Measurements from ENCODE around the gene NAT8. TPM values are rescaled to one million over a fixed set of nuclear protein-coding genes. Genes with fewer than 3 reads are reported as not detected.
"Not testable (repeated sequence)": the region's sequence is repeated elsewhere in the genome, so short reads cannot be mapped to it uniquely, and the experiment has no call there.

NAT8 gene
- total and polyA plus RNA-seq, 7 experiments from 2014 or later, result not detected

- Histone ChIP-seq H3K36me3 (ENCODE audit: control insufficient read depth in 2 of 3, insufficient read depth in 3 of 3, low read length in 3 of 3) (no peaks in the 10 kb centered on the region), H3K27ac (ENCODE audit: low read depth, low read length) (no peak overlapping the region), H3K9me3 (ENCODE audit: control insufficient read depth in 2 of 3, low read length in 3 of 3) (no peaks in the 10 kb centered on the region), H3K4me3 (ENCODE audit: low read length) (no peak overlapping the region), H3K27me3 (ENCODE audit: control insufficient read depth in 2 of 2, insufficient read depth in 2 of 2, low read length in 2 of 2) (no peaks in the 10 kb centered on the region), H3K4me1 (ENCODE audit: control insufficient read depth in 2 of 2, insufficient read depth in 2 of 2, low read length in 2 of 2) (no peaks in the 10 kb centered on the region)
- peaks cover 0 to 29% (median 8%) of the 10 kb centered on the region in 11 donors for H3K9me3 Mint-ChIP-seq
- no peak overlapping the region for H3K27ac Mint-ChIP-seq
- CTCF ChIA-PET, result no interaction called here
- no peak for DNase-seq
- intact Hi-C loops (cut with micrococcal nuclease), result no loop called here
- H3K4me1 Mint-ChIP-seq, result no peaks in the 10 kb centered on the region
- POLR2A ChIA-PET, result no interaction called here
- peaks cover 0 to 16% (median 10%) of the 10 kb centered on the region in 5 donors for H3K36me3 Mint-ChIP-seq
- H3K4me3 Mint-ChIP-seq, result no peak overlapping the region
- no peak for ATAC-seq
- peaks cover 0 to 19% (median 13%) of the 10 kb centered on the region in 5 donors for H3K27me3 Mint-ChIP-seq
Measured at GRCh38 chr2:73638429-73638828, 3.8 kb downstream of the NAT8 start.

- H3K4me3 Mint-ChIP-seq; CTCF ChIA-PET; H3K36me3 ChIP-seq (ENCODE audit: control insufficient read depth in 2 of 3, insufficient read depth in 3 of 3, low read length in 3 of 3); H3K27ac Mint-ChIP-seq; H3K4me1 Mint-ChIP-seq; DNase-seq; H3K27me3 Mint-ChIP-seq; H3K9me3 ChIP-seq (ENCODE audit: control insufficient read depth in 2 of 3, low read length in 3 of 3); H3K4me1 ChIP-seq (ENCODE audit: control insufficient read depth in 2 of 2, insufficient read depth in 2 of 2, low read length in 2 of 2); POLR2A ChIA-PET; H3K4me3 ChIP-seq (ENCODE audit: low read length); intact Hi-C loops (cut with micrococcal nuclease); ATAC-seq; H3K27ac ChIP-seq (ENCODE audit: low read depth, low read length); H3K27me3 ChIP-seq (ENCODE audit: control insufficient read depth in 2 of 2, insufficient read depth in 2 of 2, low read length in 2 of 2): not testable (repeated sequence)
- peaks cover 0 to 15% (median 8%) of the 10 kb centered on the region in 5 donors for H3K36me3 Mint-ChIP-seq
- peaks cover 0 to 29% (median 8%) of the 10 kb centered on the region in 11 donors for H3K9me3 Mint-ChIP-seq
Measured at GRCh38 chr2:73636977-73637376, 5.2 kb downstream of the NAT8 start.

- Mint-ChIP-seq H3K36me3 (peaks cover 0 to 20% (median 15%) of the 10 kb centered on the region in 5 donors), H3K9me3 (peaks cover 0 to 25% (median 5%) of the 10 kb centered on the region in 11 donors)
- POLR2A ChIA-PET; H3K4me3 ChIP-seq (ENCODE audit: low read length); CTCF ChIA-PET; H3K9me3 ChIP-seq (ENCODE audit: control insufficient read depth in 2 of 3, low read length in 3 of 3); H3K36me3 ChIP-seq (ENCODE audit: control insufficient read depth in 2 of 3, insufficient read depth in 3 of 3, low read length in 3 of 3); H3K27ac Mint-ChIP-seq; H3K27me3 ChIP-seq (ENCODE audit: control insufficient read depth in 2 of 2, insufficient read depth in 2 of 2, low read length in 2 of 2); H3K4me3 Mint-ChIP-seq; H3K4me1 Mint-ChIP-seq; H3K27me3 Mint-ChIP-seq; intact Hi-C loops (cut with micrococcal nuclease); H3K27ac ChIP-seq (ENCODE audit: low read depth, low read length); H3K4me1 ChIP-seq (ENCODE audit: control insufficient read depth in 2 of 2, insufficient read depth in 2 of 2, low read length in 2 of 2): not testable (repeated sequence)
- peak; percentile 73 for ATAC-seq
- DNase-seq, result peak in 1 of 9 donors; percentile 8
Measured at GRCh38 chr2:73630662-73631266, 11.5 kb downstream of the NAT8 start.

- H3K36me3 ChIP-seq (ENCODE audit: control insufficient read depth in 2 of 3, insufficient read depth in 3 of 3, low read length in 3 of 3); ATAC-seq; POLR2A ChIA-PET; H3K27ac Mint-ChIP-seq; H3K27ac ChIP-seq (ENCODE audit: low read depth, low read length); H3K9me3 ChIP-seq (ENCODE audit: control insufficient read depth in 2 of 3, low read length in 3 of 3); H3K4me1 ChIP-seq (ENCODE audit: control insufficient read depth in 2 of 2, insufficient read depth in 2 of 2, low read length in 2 of 2); intact Hi-C loops (cut with micrococcal nuclease); DNase-seq; H3K4me3 Mint-ChIP-seq; H3K27me3 ChIP-seq (ENCODE audit: control insufficient read depth in 2 of 2, insufficient read depth in 2 of 2, low read length in 2 of 2); H3K4me3 ChIP-seq (ENCODE audit: low read length); CTCF ChIA-PET: not testable (repeated sequence)
- peaks cover 0 to 12% (median 0%) of the 10 kb centered on the region in 5 donors for H3K27me3 Mint-ChIP-seq
- peaks cover 0 to 25% (median 5%) of the 10 kb centered on the region in 11 donors for H3K9me3 Mint-ChIP-seq
- peaks cover 0 to 20% (median 15%) of the 10 kb centered on the region in 5 donors for H3K36me3 Mint-ChIP-seq
- peaks cover 0 to 11% (median 0%) of the 10 kb centered on the region in 7 donors for H3K4me1 Mint-ChIP-seq
Measured at GRCh38 chr2:73628493-73628892, 13.7 kb downstream of the NAT8 start.

- CTCF ChIA-PET; H3K9me3 ChIP-seq (ENCODE audit: control insufficient read depth in 2 of 3, low read length in 3 of 3); H3K27ac Mint-ChIP-seq; H3K27ac ChIP-seq (ENCODE audit: low read depth, low read length); H3K36me3 ChIP-seq (ENCODE audit: control insufficient read depth in 2 of 3, insufficient read depth in 3 of 3, low read length in 3 of 3); intact Hi-C loops (cut with micrococcal nuclease); ATAC-seq; POLR2A ChIA-PET; H3K4me3 ChIP-seq (ENCODE audit: low read length); DNase-seq; H3K4me3 Mint-ChIP-seq; H3K27me3 ChIP-seq (ENCODE audit: control insufficient read depth in 2 of 2, insufficient read depth in 2 of 2, low read length in 2 of 2); H3K4me1 ChIP-seq (ENCODE audit: control insufficient read depth in 2 of 2, insufficient read depth in 2 of 2, low read length in 2 of 2): not testable (repeated sequence)
- Mint-ChIP-seq H3K27me3 (peaks cover 0 to 17% (median 0%) of the 10 kb centered on the region in 5 donors), H3K9me3 (peaks cover 0 to 25% (median 7%) of the 10 kb centered on the region in 11 donors), H3K36me3 (peaks cover 0 to 24% (median 21%) of the 10 kb centered on the region in 5 donors), H3K4me1 (peaks cover 0 to 11% (median 0%) of the 10 kb centered on the region in 7 donors)
Measured at GRCh38 chr2:73626237-73626636, 16.0 kb downstream of the NAT8 start.

GRCh38 chr2:73624625-73625024 is 17.6 kb downstream of the NAT8 start:
- H3K27ac ChIP-seq (ENCODE audit: low read depth, low read length); H3K36me3 ChIP-seq (ENCODE audit: control insufficient read depth in 2 of 3, insufficient read depth in 3 of 3, low read length in 3 of 3); H3K27me3 ChIP-seq (ENCODE audit: control insufficient read depth in 2 of 2, insufficient read depth in 2 of 2, low read length in 2 of 2); DNase-seq; H3K4me1 Mint-ChIP-seq; POLR2A ChIA-PET; intact Hi-C loops (cut with micrococcal nuclease); H3K27ac Mint-ChIP-seq; H3K4me1 ChIP-seq (ENCODE audit: control insufficient read depth in 2 of 2, insufficient read depth in 2 of 2, low read length in 2 of 2); CTCF ChIA-PET; H3K4me3 ChIP-seq (ENCODE audit: low read length); ATAC-seq; H3K9me3 ChIP-seq (ENCODE audit: control insufficient read depth in 2 of 3, low read length in 3 of 3); H3K4me3 Mint-ChIP-seq: not testable (repeated sequence)
- peaks cover 0 to 24% (median 6%) of the 10 kb centered on the region in 11 donors for H3K9me3 Mint-ChIP-seq
- peaks cover 0 to 14% (median 0%) of the 10 kb centered on the region in 5 donors for H3K27me3 Mint-ChIP-seq
- H3K36me3 Mint-ChIP-seq, result peaks cover 0 to 26% (median 20%) of the 10 kb centered on the region in 5 donors

- POLR2A ChIA-PET; H3K9me3 ChIP-seq (ENCODE audit: control insufficient read depth in 2 of 3, low read length in 3 of 3); intact Hi-C loops (cut with micrococcal nuclease); H3K4me3 ChIP-seq (ENCODE audit: low read length); CTCF ChIA-PET; H3K4me3 Mint-ChIP-seq; H3K36me3 ChIP-seq (ENCODE audit: control insufficient read depth in 2 of 3, insufficient read depth in 3 of 3, low read length in 3 of 3); H3K27ac ChIP-seq (ENCODE audit: low read depth, low read length); H3K27me3 ChIP-seq (ENCODE audit: control insufficient read depth in 2 of 2, insufficient read depth in 2 of 2, low read length in 2 of 2); H3K4me1 ChIP-seq (ENCODE audit: control insufficient read depth in 2 of 2, insufficient read depth in 2 of 2, low read length in 2 of 2); H3K27ac Mint-ChIP-seq; ATAC-seq; H3K4me1 Mint-ChIP-seq; DNase-seq: not testable (repeated sequence)
- H3K36me3 Mint-ChIP-seq, result peaks cover 0 to 23% (median 17%) of the 10 kb centered on the region in 5 donors
- H3K9me3 Mint-ChIP-seq, result peaks cover 0 to 18% (median 5%) of the 10 kb centered on the region in 11 donors
- peaks cover 0 to 14% (median 0%) of the 10 kb centered on the region in 5 donors for H3K27me3 Mint-ChIP-seq
Measured at GRCh38 chr2:73624036-73624435, 18.2 kb downstream of the NAT8 start.

Data from naive thymus-derived CD4-positive, alpha-beta T cell (primary cell).